ENCODE results near the gene ABCA3. TPM values are rescaled to one million over a fixed set of nuclear protein-coding genes. Genes with fewer than 3 reads are reported as not detected.
"Not testable (repeated sequence)": the region's sequence is repeated elsewhere in the genome, so short reads cannot be mapped to it uniquely, and the experiment has no call there.

Gene ABCA3
- total RNA-seq, 1 donor = 1.4 TPM

DNA sequence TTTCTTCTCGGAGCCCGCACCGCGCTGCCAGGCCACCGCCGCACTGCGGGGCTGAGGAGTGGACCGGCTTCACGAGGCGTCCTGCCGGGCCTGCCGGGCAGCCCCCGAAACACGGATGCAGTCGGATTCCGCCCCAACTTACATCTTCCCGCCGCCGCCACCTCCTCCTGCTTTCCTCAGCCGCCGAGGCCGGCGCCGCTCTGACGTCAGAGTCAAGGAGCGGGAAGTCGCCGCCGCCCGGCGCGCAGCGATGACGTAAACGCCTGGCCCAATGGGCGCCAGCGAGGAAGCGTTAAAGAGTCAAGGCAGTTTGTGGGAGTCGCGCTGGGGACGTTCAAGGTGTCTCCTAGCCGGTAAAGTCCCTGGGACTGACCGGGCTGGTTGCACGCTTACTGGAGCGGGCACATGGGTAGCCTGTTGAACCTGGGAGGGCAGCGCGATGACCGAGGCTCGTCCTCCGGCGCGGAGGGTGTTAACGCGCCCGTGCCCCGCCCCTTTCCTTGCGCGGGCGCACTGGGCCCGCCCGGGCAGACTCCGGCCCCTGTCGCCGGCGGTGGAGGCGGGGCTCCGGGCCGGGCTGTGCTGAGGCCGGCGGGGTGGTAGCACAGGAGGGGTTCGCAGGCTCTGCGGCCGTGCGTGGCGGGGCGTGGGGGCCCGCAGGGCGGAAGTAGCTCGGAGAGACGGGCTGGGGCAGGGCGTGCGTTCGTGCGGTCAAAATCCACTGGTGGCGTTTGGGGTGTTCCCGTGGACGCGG is 72.4 kb downstream of the ABCA3 start, which contains the start of gene RNPS1:
Gene RNPS1 (minus strand): TSS at position 214 of the 754 bp plus-strand sequence. CDS start 3,483 bp downstream, outside the sequence.
- TF ChIP-seq, protein P1, sequence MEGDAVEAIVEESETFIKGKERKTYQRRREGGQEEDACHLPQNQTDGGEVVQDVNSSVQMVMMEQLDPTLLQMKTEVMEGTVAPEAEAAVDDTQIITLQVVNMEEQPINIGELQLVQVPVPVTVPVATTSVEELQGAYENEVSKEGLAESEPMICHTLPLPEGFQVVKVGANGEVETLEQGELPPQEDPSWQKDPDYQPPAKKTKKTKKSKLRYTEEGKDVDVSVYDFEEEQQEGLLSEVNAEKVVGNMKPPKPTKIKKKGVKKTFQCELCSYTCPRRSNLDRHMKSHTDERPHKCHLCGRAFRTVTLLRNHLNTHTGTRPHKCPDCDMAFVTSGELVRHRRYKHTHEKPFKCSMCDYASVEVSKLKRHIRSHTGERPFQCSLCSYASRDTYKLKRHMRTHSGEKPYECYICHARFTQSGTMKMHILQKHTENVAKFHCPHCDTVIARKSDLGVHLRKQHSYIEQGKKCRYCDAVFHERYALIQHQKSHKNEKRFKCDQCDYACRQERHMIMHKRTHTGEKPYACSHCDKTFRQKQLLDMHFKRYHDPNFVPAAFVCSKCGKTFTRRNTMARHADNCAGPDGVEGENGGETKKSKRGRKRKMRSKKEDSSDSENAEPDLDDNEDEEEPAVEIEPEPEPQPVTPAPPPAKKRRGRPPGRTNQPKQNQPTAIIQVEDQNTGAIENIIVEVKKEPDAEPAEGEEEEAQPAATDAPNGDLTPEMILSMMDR (IDR thresholded peaks at IDR 0.05; ENCODE audit: extremely low read depth, low read depth, low read length) = no peak
- peaks cover 73% of the 10 kb centered on the region for H3K79me2 ChIP-seq (ENCODE audit: insufficient read depth, low read length)
- peak within 1 kb of the TSS; percentile 96 for H3K4me3 ChIP-seq (ENCODE audit: insufficient read depth, low read length)
- no peaks in the 10 kb centered on the region for H3K27me3 ChIP-seq (ENCODE audit: insufficient read depth, low read length)
- peak within 1 kb of the TSS; percentile 96 for H3K27ac ChIP-seq (ENCODE audit: low read depth, low read length)
- H2AFZ ChIP-seq (ENCODE audit: low read length) = peak within 1 kb of the TSS; percentile 100
- H3K4me1 ChIP-seq (ENCODE audit: insufficient read depth, low read length) = peaks cover 22% of the 10 kb centered on the region
- H4K20me1 ChIP-seq (ENCODE audit: insufficient read depth, low read length) = peaks cover 45% of the 10 kb centered on the region
- peak; percentile 100 for DNase-seq (ENCODE audit: insufficient read length, low spot score, missing footprints)
- H3K4me2 ChIP-seq (ENCODE audit: insufficient read depth, low read length) = peak within 1 kb of the TSS; percentile 95
- no peaks in the 10 kb centered on the region for H3K9me3 ChIP-seq (ENCODE audit: low read depth, low read length)
- peaks cover 19% of the 10 kb centered on the region for H3K36me3 ChIP-seq (ENCODE audit: insufficient read depth, low read length)

DNA sequence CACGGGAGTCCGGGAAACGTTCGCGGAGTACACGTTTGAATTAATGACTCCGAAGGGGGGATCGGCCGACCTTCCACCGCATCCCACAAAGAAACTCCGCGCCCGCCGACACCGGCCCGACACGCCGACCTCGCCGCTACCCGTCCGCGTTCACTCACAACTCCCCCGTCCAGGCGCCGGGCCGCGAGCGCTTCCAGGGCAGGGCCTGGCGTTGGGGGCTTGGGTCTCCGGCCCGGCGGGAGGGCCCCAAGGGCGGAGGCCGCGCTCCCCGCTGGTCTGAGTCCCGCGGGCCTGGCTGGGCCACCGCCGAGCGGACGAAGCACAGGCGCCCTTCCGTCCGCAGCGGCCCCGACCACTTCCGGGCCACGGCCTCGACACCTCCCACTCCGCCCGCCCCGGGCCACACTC is 73.0 kb downstream of the ABCA3 start:
- Histone ChIP-seq H3K27ac (ENCODE audit: low read depth, low read length) (peak overlapping the region; percentile 96), H3K4me3 (ENCODE audit: insufficient read depth, low read length) (peak overlapping the region; percentile 96), H3K79me2 (ENCODE audit: insufficient read depth, low read length) (peaks cover 79% of the 10 kb centered on the region), H3K36me3 (ENCODE audit: insufficient read depth, low read length) (peaks cover 25% of the 10 kb centered on the region), H3K4me2 (ENCODE audit: insufficient read depth, low read length) (peak overlapping the region; percentile 95), H2AFZ (ENCODE audit: low read length) (peak overlapping the region; percentile 100), H4K20me1 (ENCODE audit: insufficient read depth, low read length) (peaks cover 49% of the 10 kb centered on the region), H3K4me1 (ENCODE audit: insufficient read depth, low read length) (peaks cover 22% of the 10 kb centered on the region)
- H3K9me3 ChIP-seq (ENCODE audit: low read depth, low read length); H3K27me3 ChIP-seq (ENCODE audit: insufficient read depth, low read length); DNase-seq (ENCODE audit: insufficient read length, low spot score, missing footprints): not testable (repeated sequence)

DNA sequence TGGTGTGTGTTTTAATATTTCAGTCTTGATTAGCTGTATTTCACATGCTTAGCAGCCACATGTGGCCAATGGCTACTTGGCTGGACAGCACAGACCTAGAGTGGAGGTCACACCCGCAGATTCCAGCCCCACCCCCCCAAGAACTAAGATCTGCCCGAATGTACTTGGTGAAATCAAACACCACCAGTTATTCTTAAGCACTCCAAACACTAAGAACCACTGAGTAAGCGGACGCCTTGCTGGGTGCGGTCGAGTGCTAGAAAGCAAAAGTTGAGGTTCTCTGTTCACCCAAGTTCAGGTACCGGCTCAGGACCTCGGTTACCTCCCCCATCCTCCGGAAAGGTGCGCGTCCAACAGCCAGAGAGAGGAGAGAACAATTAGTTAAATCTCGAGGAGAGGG is 73.6 kb downstream of the ABCA3 start:
- Histone ChIP-seq H3K36me3 (ENCODE audit: insufficient read depth, low read length) (peaks cover 31% of the 10 kb centered on the region), H3K4me3 (ENCODE audit: insufficient read depth, low read length) (peak overlapping the region; percentile 96), H4K20me1 (ENCODE audit: insufficient read depth, low read length) (peaks cover 56% of the 10 kb centered on the region), H3K27ac (ENCODE audit: low read depth, low read length) (peak overlapping the region; percentile 96), H3K79me2 (ENCODE audit: insufficient read depth, low read length) (peaks cover 85% of the 10 kb centered on the region), H3K4me2 (ENCODE audit: insufficient read depth, low read length) (peak overlapping the region; percentile 95), H3K4me1 (ENCODE audit: insufficient read depth, low read length) (peaks cover 22% of the 10 kb centered on the region)
- not testable (repeated sequence) for H2AFZ ChIP-seq (ENCODE audit: low read length); H3K9me3 ChIP-seq (ENCODE audit: low read depth, low read length); H3K27me3 ChIP-seq (ENCODE audit: insufficient read depth, low read length)
- DNase-seq (ENCODE audit: insufficient read length, low spot score, missing footprints) = peak; percentile 73

DNA sequence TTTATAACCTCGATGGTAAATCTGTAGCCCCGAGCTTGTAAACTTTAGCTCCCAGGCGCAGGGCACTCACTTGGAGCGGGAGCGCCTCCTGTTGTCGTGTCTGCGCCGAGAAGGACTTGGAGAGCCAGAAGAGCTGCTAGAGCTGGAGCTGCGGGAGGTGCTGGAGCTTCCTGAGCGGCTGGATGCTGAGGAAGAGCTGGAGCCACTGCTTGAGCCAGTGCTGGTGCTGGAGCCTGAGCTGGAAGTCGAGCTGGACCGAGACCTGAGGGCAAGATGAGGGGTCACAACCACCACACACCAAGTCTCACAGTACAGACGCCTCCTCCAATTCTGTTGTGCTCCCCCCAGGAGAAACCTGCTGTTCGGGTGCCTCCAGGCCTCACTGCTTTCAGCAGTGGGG is 77.5 kb downstream of the ABCA3 start:
- H3K4me3 ChIP-seq (ENCODE audit: insufficient read depth, low read length) = not testable (repeated sequence)
- H3K4me1 ChIP-seq (ENCODE audit: insufficient read depth, low read length) = peaks cover 12% of the 10 kb centered on the region

DNA sequence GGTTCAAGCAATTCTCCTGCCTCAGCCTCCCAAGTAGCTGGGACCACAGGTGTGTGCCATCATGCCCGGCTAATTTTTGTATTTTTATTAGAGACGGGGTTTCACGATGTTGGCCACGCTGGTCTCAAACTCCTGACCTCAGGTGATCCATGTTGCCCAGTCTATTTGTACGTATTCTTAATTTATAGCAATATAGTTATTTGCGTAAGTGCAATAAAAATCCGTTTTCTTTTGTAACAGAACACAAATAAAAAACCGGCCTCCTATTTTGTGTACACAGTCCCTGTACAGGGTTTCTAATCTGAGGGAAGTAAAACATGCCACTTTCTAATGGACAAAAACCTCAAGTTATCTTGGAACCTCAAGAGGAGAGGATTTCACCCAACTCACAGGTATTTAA is 80.3 kb downstream of the ABCA3 start:
- Histone ChIP-seq H3K27me3 (ENCODE audit: insufficient read depth, low read length) (no peaks in the 10 kb centered on the region), H4K20me1 (ENCODE audit: insufficient read depth, low read length) (peaks cover 51% of the 10 kb centered on the region), H3K4me2 (ENCODE audit: insufficient read depth, low read length) (no peak overlapping the region), H2AFZ (ENCODE audit: low read length) (no peak overlapping the region), H3K9me3 (ENCODE audit: low read depth, low read length) (no peaks in the 10 kb centered on the region), H3K27ac (ENCODE audit: low read depth, low read length) (no peak overlapping the region), H3K4me1 (ENCODE audit: insufficient read depth, low read length) (no peaks in the 10 kb centered on the region), H3K36me3 (ENCODE audit: insufficient read depth, low read length) (peaks cover 87% of the 10 kb centered on the region), H3K4me3 (ENCODE audit: insufficient read depth, low read length) (no peak overlapping the region), H3K79me2 (ENCODE audit: insufficient read depth, low read length) (peaks cover 84% of the 10 kb centered on the region)
- DNase-seq (ENCODE audit: insufficient read length, low spot score, missing footprints) = no peak
- TF ChIP-seq, protein P1 (IDR thresholded peaks at IDR 0.05; ENCODE audit: extremely low read depth, low read depth, low read length) = no peak

More for the DNA sequence above, 77.5 kb downstream of the ABCA3 start:
- not testable (repeated sequence) for H3K27me3 ChIP-seq (ENCODE audit: insufficient read depth, low read length); H3K27ac ChIP-seq (ENCODE audit: low read depth, low read length); H2AFZ ChIP-seq (ENCODE audit: low read length); H3K9me3 ChIP-seq (ENCODE audit: low read depth, low read length); H3K4me2 ChIP-seq (ENCODE audit: insufficient read depth, low read length)
- peaks cover 88% of the 10 kb centered on the region for H3K79me2 ChIP-seq (ENCODE audit: insufficient read depth, low read length)
- DNase-seq (ENCODE audit: insufficient read length, low spot score, missing footprints) = peak; percentile 54
- peaks cover 65% of the 10 kb centered on the region for H3K36me3 ChIP-seq (ENCODE audit: insufficient read depth, low read length)
- H4K20me1 ChIP-seq (ENCODE audit: insufficient read depth, low read length) = peaks cover 55% of the 10 kb centered on the region

DNA sequence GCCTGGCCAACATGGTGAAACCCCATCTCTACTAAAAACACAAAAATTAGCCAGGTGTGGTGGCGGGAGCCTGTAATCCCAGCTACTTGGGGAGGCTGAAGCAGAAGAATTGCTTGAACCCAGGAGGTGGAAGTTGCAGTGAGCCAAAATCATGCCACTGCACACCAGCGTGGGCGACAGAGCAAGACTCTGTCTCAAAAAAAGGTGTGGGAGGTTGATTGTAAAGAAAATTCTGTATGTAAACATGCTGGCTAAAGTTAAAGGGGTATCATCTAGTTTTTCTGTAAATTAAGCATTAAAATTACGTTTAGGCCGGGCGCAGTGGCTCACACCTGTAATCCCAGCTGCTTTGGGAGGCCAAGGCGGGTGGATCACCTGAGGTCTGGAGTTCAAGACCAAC is 82.0 kb downstream of the ABCA3 start:
- Histone ChIP-seq H3K36me3 (ENCODE audit: insufficient read depth, low read length) (peaks cover 92% of the 10 kb centered on the region), H3K79me2 (ENCODE audit: insufficient read depth, low read length) (peaks cover 69% of the 10 kb centered on the region), H4K20me1 (ENCODE audit: insufficient read depth, low read length) (peaks cover 36% of the 10 kb centered on the region)
- not testable (repeated sequence) for H3K27me3 ChIP-seq (ENCODE audit: insufficient read depth, low read length); H3K9me3 ChIP-seq (ENCODE audit: low read depth, low read length); H3K4me3 ChIP-seq (ENCODE audit: insufficient read depth, low read length); H3K4me1 ChIP-seq (ENCODE audit: insufficient read depth, low read length); H3K27ac ChIP-seq (ENCODE audit: low read depth, low read length); DNase-seq (ENCODE audit: insufficient read length, low spot score, missing footprints); H2AFZ ChIP-seq (ENCODE audit: low read length); H3K4me2 ChIP-seq (ENCODE audit: insufficient read depth, low read length)
